PFSK-1 (cell line): ENCODE measurements around the gene RTN1.

ENCODE experiments used
- FOXP2 ChIP-seq: optimal IDR thresholded peaks from 2 replicates; pipeline ENCODE3; 2011; ENCODE audit warnings: borderline replicate concordance, control low read depth, inconsistent platforms; ENCODE audit not compliant: insufficient read depth; ENCODE audit errors: extremely low read length, extremely low read depth
- POLR2AphosphoS5 ChIP-seq: IDR thresholded peaks from 2 replicates; pipeline ENCODE4 v1.6.1; 2012; ENCODE audit warnings: low read depth, mild to moderate bottlenecking, control low read depth, low read length, moderate library complexity
- REST ChIP-seq, 2 experiments: IDR thresholded peaks; 2 replicates each; pipeline versions ENCODE4 v1.6.1 to v1.8.0; 2011 to 2012; ENCODE audit warnings: low read depth in 2 of 2, low read length in 2 of 2, control low read depth in 1 of 2, inconsistent platforms in 1 of 2, mild to moderate bottlenecking in 1 of 2, moderate library complexity in 1 of 2; ENCODE audit not compliant: insufficient read depth in 1 of 2
- SIN3A ChIP-seq: IDR thresholded peaks from 2 replicates; pipeline ENCODE4 v1.6.1; 2012; ENCODE audit warnings: mild to moderate bottlenecking, low read length, moderate library complexity, borderline replicate concordance; ENCODE audit not compliant: insufficient read depth
- TAF1 ChIP-seq: IDR thresholded peaks from 2 replicates; pipeline ENCODE4 v1.6.1; 2012; ENCODE audit warnings: low read length, control low read depth, borderline replicate concordance; ENCODE audit not compliant: insufficient read depth

Gene RTN1

DNA sequence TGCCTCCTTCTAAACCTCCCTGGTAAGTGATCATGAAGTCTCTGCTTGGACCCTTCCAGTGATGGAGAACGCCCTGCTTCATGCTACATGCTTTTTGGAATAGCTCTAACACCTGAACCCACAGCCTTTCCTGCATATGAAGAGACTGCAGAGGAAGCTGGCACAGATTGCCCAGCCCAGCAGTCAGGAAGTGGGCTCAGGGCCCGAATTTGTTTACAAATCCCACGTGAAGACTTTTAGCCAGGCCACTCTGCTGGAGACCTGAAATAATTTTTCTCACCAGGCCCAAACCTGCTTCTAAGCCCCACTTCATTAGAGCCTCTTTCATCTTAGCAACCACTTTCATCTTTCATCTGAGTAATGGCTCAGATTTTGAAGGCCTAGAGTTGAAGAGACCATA, 22.9 kb downstream of the RTN1 start:
- no peak for TF ChIP-seq FOXP2
- TF ChIP-seq REST (IDR thresholded peaks at IDR 0.05; ENCODE audit: insufficient read depth in 1 of 2, low read depth in 2 of 2, low read length in 2 of 2): no peak
- TF ChIP-seq TAF1: no peak
- no peak for TF ChIP-seq SIN3A
- TF ChIP-seq POLR2AphosphoS5: no peak

DNA sequence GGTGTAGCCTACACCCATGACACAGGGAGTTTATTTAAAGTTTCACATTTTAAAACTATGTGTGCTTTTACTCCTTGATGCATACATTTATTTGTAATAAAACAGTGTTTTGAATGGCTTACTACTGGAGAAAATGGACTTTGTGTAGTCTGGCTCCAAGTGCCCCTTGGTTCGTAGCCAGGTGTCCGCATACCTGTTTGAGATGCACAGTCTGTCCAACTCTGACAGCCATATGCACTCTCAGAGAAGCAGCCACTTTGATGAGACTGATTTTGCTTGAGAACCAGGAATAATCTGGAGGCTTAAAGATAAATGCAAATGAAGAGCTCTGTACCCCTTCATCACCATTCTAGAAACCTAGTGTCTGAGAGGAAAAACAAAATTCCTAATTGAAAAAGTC, 24.0 kb downstream of the RTN1 start:
- TF ChIP-seq SIN3A (no peak), FOXP2 (no peak), POLR2AphosphoS5 (no peak), TAF1 (no peak), REST (IDR thresholded peaks at IDR 0.05; ENCODE audit: insufficient read depth in 1 of 2, low read depth in 2 of 2, low read length in 2 of 2) (no peak)

DNA sequence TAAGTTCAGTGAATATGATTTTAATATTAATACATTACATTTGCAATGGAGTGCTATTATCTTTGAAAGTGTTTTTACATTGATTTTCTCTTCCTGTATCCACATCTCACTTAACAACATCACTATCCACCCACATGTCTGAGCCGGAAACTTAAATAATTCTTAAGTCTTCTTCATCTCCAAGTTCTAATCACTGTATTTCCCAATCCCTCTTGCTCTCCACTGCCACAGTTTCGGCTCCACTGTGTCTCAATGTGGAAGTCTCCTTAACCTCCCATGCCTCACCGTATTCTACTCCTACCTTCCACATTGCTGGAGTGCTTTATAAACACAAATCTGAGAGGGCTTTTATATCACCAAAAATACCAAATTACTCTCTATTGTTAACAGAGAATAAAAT, 25.3 kb downstream of the RTN1 start:
- TF ChIP-seq FOXP2: no peak
- no peak for TF ChIP-seq TAF1
- no peak for TF ChIP-seq SIN3A
- TF ChIP-seq REST (IDR thresholded peaks at IDR 0.05; ENCODE audit: insufficient read depth in 1 of 2, low read depth in 2 of 2, low read length in 2 of 2): no peak
- no peak for TF ChIP-seq POLR2AphosphoS5

- TF ChIP-seq POLR2AphosphoS5 (no peak), FOXP2 (no peak), SIN3A (no peak), TAF1 (no peak), REST (IDR thresholded peaks at IDR 0.05; ENCODE audit: insufficient read depth in 1 of 2, low read depth in 2 of 2, low read length in 2 of 2) (no peak)
Measured at GRCh38 chr14:59844186-59844812, 26.3 kb downstream of the RTN1 start.
